ENCODE results near the gene CD274. TPM values are rescaled to one million over a fixed set of nuclear protein-coding genes. Genes with fewer than 3 reads are reported as not detected.

Gene CD274
- total and polyA plus RNA-seq, 10 of the 15 experiments (the other 5 are each of a cell fraction or from before 2014, with no cell fraction given) = 9.4 to 128 (median 24.6) TPM

DNA sequence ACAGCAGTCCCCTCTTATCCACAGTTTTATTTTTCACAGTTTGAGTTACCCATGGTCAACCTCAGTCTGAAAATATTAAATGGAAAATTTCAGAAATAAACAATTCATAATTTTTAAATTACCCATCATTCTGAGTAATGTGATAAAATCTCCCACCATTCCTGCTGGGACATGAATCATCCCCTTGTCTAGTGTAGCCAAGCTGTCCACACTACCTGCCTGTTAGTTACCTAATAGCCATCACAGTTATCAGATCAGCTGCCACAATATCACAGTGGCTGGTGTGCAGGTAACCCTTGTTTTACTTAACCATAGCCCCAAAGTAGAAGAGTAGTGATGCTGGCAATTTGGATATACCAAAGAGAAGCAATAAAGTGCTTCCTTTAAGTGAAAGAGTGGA is 23.3 kb upstream of the CD274 start:
- ChIA-PET POLR2A (no interaction called here), SMC1A (ENCODE audit: uncharacterized antibody, unreplicated experiment) (interaction anchor here (0.9 to 1.9 kb wide), 8 partner anchors 12 to 668 kb away, joined by 3 to 12 read pairs (median 4); no protein-coding TSS in a partner anchor)

More for the DNA sequence above, 23.3 kb upstream of the CD274 start:
- H3K9me3 ChIP-seq (replicated peaks; ENCODE audit: control insufficient read depth, insufficient read depth, low read length) = no peaks in the 10 kb centered on the region
- H3K4me1 ChIP-seq (ENCODE audit: control insufficient read depth, insufficient read depth, low read length) = no peaks in the 10 kb centered on the region
- no peak overlapping the region for H3K4me3 ChIP-seq
- TF ChIP-seq YBX1 (IDR thresholded peaks at IDR 0.05) (no peak), ZNF217 (IDR thresholded peaks at IDR 0.05) (no peak), STAT1 (conservative IDR thresholded peaks at IDR 0.05) (no peak), PBX3 (IDR thresholded peaks at IDR 0.05; ENCODE audit: insufficient replicate concordance, low read depth, low read length) (no peak), TCF3 (IDR thresholded peaks at IDR 0.05; ENCODE audit: borderline replicate concordance, insufficient read depth, low read depth, low read length) (no peak), CEBPB (IDR thresholded peaks at IDR 0.05; ENCODE audit: borderline replicate concordance in 1 of 2, low read depth in 2 of 2, low read length in 2 of 2) (no peak), ATF7 (IDR thresholded peaks at IDR 0.05; ENCODE audit: low read depth) (no peak), ZBTB11 (CRISPR knock-in tag; IDR thresholded peaks at IDR 0.05) (no peak), IRF4 (IDR thresholded peaks at IDR 0.05; ENCODE audit: low read depth, low read length) (no peak), SMAD1 (IDR thresholded peaks at IDR 0.05; ENCODE audit: low read depth, partially characterized antibody) (no peak), BRCA1 (IDR thresholded peaks at IDR 0.05; ENCODE audit: low read depth, low read length) (no peak), SMC3 (IDR thresholded peaks at IDR 0.05; ENCODE audit: borderline replicate concordance, low read length) (no peak)
- FAIRE-seq = peak; percentile 18
- ChIA-PET CTCF (interaction anchor here (1.3 to 3.2 kb wide), 7 partner anchors 16 to 677 kb away, joined by 3 to 26 read pairs (median 10); no protein-coding TSS in a partner anchor), RAD21 (ENCODE audit: unreplicated experiment) (interaction anchor here (1.6 to 1.9 kb wide), 3 partner anchors 12 to 354 kb away, joined by 4 to 6 read pairs (median 6); no protein-coding TSS in a partner anchor)
- H3K36me3 ChIP-seq (ENCODE audit: control insufficient read depth in 2 of 2, insufficient read depth in 2 of 2, low read length in 1 of 2) = peaks cover 1 to 4% of the 10 kb centered on the region in 2 experiments; a peak in 3 of 4 replicates
- in situ Hi-C loops (cut with MboI) = loop anchor here (5.0 kb wide), 1 partner anchor 355 kb away; no protein-coding TSS in a partner anchor
- no peak overlapping the region for H3K9ac ChIP-seq (ENCODE audit: control insufficient read depth, insufficient read depth, low read length)
- H3K4me2 ChIP-seq (ENCODE audit: control insufficient read depth, insufficient read depth) = no peak overlapping the region
- BruUV-seq (replicated peaks) = no TSS peak
- H3K27me3 ChIP-seq (replicated peaks in 1 of 2; ENCODE audit: control insufficient read depth in 2 of 2, insufficient read depth in 2 of 2, low read length in 1 of 2) = no peaks in the 10 kb centered on the region
- H2AFZ ChIP-seq (ENCODE audit: control insufficient read depth, low read depth, low read length) = no peak overlapping the region
- H4K20me1 ChIP-seq (ENCODE audit: control insufficient read depth, insufficient read depth) = no peaks in the 10 kb centered on the region
- no peaks in the 10 kb centered on the region for H3K79me2 ChIP-seq (ENCODE audit: control insufficient read depth, insufficient read depth, low read length)
- no peak for DNase-seq (ENCODE audit: low read depth, low spot score)
- no peak overlapping the region for H3K27ac ChIP-seq (ENCODE audit: control insufficient read depth, insufficient read depth)
- no peak for ATAC-seq
- intact Hi-C loops (cut with micrococcal nuclease; ENCODE audit: unreplicated experiment) = loop anchor here (5.0 to 10.0 kb wide), 4 partner anchors 242 to 665 kb away; partner anchors contain the start of genes INSL6 and JAK2

Measured in GM12878 (cell line).